ENCODE measurements around the gene FBXL15. TPM values are rescaled to one million over a fixed set of nuclear protein-coding genes. Genes with fewer than 3 reads are reported as not detected.

Gene FBXL15
- polyA plus RNA-seq, 1 experiment = 7.5 TPM

DNA sequence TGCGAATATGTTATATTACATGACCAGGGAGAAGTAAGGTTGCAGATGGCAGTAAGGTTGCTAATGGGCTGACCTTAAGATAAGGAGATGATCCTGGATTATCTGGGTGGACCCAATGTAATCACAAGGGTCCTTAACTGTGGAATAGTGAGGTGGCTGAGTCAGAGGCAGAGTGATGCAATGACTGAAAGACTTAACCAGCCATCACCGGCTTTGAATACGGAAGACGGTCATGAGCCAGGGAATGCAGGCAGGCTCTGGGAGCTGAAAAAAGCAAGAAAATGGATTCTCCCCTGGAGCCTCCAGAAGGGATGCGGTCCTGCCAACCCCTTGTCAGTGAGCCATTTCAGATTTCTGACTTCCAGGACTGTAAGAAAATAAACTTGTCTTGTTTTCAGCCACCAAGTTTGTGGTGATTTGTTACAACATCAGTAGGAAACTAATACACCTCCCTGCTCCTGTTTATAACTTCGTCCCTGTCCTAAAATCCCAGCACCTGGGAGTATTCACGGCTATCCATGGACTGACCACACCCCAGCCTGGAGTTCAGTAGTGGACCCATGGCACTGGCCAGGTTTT is 35.3 kb downstream of the FBXL15 start:
- TF ChIP-seq, protein P1, sequence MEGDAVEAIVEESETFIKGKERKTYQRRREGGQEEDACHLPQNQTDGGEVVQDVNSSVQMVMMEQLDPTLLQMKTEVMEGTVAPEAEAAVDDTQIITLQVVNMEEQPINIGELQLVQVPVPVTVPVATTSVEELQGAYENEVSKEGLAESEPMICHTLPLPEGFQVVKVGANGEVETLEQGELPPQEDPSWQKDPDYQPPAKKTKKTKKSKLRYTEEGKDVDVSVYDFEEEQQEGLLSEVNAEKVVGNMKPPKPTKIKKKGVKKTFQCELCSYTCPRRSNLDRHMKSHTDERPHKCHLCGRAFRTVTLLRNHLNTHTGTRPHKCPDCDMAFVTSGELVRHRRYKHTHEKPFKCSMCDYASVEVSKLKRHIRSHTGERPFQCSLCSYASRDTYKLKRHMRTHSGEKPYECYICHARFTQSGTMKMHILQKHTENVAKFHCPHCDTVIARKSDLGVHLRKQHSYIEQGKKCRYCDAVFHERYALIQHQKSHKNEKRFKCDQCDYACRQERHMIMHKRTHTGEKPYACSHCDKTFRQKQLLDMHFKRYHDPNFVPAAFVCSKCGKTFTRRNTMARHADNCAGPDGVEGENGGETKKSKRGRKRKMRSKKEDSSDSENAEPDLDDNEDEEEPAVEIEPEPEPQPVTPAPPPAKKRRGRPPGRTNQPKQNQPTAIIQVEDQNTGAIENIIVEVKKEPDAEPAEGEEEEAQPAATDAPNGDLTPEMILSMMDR (IDR thresholded peaks at IDR 0.05; ENCODE audit: insufficient read depth, low read depth, low read length) = no peak
- CTCF ChIA-PET = interaction anchor here (1.0 kb wide), 1 partner anchor 68 kb away, joined by 3 read pairs; no protein-coding TSS in a partner anchor

DNA sequence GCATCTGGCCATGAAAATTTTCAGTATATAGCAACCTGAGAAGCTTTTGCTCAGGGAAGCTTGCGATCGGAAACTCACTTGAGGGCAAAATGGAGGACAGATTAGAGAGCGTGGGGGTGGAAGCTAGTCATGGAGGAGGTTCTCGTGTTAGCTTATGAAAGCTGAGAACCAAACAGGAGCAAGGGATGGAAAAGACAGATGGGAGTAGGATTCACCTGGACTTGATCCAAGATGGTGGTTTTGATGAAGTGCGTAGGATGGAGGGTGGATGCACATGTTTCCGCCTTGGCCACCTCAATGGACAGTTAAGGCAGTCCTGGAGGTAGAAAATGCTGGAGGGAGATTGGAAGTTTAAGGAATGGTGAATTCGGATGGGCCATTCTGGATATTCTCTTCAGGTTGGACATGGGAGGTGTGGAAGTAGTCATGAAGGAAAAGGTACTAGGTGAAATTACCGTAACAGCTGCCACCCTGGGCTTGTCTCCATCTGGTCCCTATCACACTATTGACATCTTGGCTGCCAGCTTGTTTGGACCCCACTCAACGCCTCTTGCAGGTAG is 37.0 kb downstream of the FBXL15 start:
- ChIA-PET POLR2A (no interaction called here), CTCF (interaction anchor here (0.6 kb wide), 1 partner anchor 21 kb away, joined by 3 read pairs; no protein-coding TSS in a partner anchor)

More for the DNA sequence above, 35.3 kb downstream of the FBXL15 start:
- Histone ChIP-seq H3K4me3 (ENCODE audit: low read depth, low read length) (no peak overlapping the region), H3K27me3 (ENCODE audit: control insufficient read depth, insufficient read depth, low read length) (no peaks in the 10 kb centered on the region), H3K36me3 (ENCODE audit: control insufficient read depth, insufficient read depth, low read length) (no peaks in the 10 kb centered on the region)
- POLR2A ChIA-PET = no interaction called here
- no peak for DNase-seq (ENCODE audit: low read depth)

DNA sequence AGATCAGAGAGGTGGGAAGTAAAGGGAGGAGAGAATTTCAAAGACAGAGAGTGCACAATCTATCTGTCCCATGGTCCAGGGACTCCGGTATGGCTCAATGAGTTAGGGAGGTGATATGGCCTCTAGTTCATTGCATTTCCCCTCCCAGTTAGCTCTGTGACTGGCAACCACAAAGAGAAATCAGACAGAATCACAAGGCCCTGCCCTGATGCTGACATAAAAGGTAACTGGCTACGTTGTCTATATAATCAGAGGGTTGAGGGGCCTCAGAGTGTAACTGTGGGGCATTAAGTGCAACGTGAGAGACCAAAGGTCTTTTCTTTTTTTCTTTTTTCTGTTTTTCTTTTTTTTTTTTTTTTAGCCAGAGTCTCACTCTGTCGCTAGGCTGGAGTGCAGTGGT is 38.0 kb downstream of the FBXL15 start:
- no peaks in the 10 kb centered on the region for H3K36me3 ChIP-seq (ENCODE audit: control insufficient read depth, insufficient read depth, low read length)
- no peak for DNase-seq (ENCODE audit: low read depth)
- H3K27me3 ChIP-seq (ENCODE audit: control insufficient read depth, insufficient read depth, low read length) = no peaks in the 10 kb centered on the region; the same call in 1 of the 2 replicates
- TF ChIP-seq, protein P1 (IDR thresholded peaks at IDR 0.05; ENCODE audit: insufficient read depth, low read depth, low read length) = no peak
- POLR2A ChIA-PET = no interaction called here
- CTCF ChIA-PET = interaction anchor here (5.7 kb wide), 1 partner anchor 20 kb away, joined by 33 read pairs; no protein-coding TSS in a partner anchor
- no peak overlapping the region for H3K4me3 ChIP-seq (ENCODE audit: low read depth, low read length)

More for the DNA sequence above, 37.0 kb downstream of the FBXL15 start:
- DNase-seq (ENCODE audit: low read depth) = no peak
- no peak overlapping the region for H3K4me3 ChIP-seq (ENCODE audit: low read depth, low read length)
- no peaks in the 10 kb centered on the region for H3K27me3 ChIP-seq (ENCODE audit: control insufficient read depth, insufficient read depth, low read length)
- TF ChIP-seq, protein P1 (IDR thresholded peaks at IDR 0.05; ENCODE audit: insufficient read depth, low read depth, low read length) = no peak
- no peaks in the 10 kb centered on the region for H3K36me3 ChIP-seq (ENCODE audit: control insufficient read depth, insufficient read depth, low read length)

DNA sequence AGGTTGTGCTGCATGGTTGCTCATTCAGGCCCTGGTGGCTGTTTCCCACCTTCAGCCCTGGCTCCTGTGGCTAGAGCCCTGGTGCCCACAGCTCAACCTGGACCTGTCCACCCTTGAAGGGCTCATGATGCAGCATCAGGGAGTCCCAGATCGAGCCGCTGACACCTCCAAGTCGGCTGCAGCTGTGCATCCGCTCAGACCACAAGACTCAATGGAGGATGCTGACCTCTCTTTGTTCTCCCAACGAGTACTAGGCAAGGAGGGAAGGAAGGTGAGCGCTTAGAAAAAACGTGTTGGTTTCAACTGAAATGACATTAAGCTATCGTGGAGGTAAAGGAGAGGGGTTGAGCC is 40.2 kb downstream of the FBXL15 start:
- TF ChIP-seq, protein P1 (IDR thresholded peaks at IDR 0.05; ENCODE audit: insufficient read depth, low read depth, low read length) = no peak
- POLR2A ChIA-PET = no interaction called here
- CTCF ChIA-PET = interaction anchor here (1.2 to 5.7 kb wide), 3 partner anchors 9 to 18 kb away, joined by 3 to 33 read pairs (median 7); partner anchors contain the start of gene C10orf95
- DNase-seq (ENCODE audit: low read depth) = no peak
- peak overlapping the region; percentile 55 for H3K4me3 ChIP-seq (ENCODE audit: low read depth, low read length)
- H3K36me3 ChIP-seq (ENCODE audit: control insufficient read depth, insufficient read depth, low read length) = no peaks in the 10 kb centered on the region
- no peaks in the 10 kb centered on the region; the same call in 1 of the 2 replicates for H3K27me3 ChIP-seq (ENCODE audit: control insufficient read depth, insufficient read depth, low read length)

DNA sequence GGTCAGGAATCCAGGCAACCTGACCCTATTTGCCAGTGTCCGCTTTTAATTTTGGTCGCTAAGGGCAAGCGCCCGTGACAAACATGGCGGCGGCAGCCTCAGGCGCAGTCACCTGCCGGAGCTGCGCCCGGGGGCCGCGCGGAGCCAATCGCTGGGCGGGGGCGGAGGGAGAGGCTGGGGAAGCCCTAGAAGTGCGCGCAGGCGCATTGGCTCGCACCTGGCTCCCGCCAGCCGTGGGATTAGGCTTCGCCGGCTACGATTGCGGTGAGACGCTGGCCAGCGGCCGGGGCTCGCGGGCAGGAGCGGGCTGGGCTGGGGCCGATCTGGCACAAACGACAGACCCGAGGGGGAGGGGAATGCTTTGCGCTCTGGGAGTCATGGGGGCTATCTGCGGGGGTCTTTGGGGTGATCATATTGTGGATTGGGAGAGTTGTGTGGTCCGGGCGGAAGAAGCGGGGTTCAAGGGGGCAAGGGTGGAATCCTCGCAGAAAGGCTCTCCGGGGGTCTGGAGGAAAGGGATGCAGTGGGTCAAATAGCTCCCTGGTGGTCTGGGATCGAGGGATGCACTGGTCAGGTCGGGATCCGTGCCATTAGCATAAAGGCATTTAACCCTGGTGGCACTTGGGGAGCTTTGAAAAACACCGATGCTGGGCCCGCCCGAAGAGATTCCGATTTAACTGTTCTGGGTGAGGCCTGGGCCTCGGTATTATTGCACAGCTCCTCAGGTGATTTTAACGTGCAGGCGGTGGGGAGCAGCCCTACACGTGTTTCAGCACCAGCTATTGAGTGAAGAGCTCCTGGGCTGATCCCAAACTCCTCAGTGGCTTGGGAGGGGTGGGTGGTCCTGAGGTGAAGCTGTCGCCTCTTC is 40.8 kb downstream of the FBXL15 start:
- TF ChIP-seq, protein P1 (IDR thresholded peaks at IDR 0.05; ENCODE audit: insufficient read depth, low read depth, low read length) = no peak
- ChIA-PET POLR2A (no interaction called here), CTCF (interaction anchor here (1.0 to 5.7 kb wide), 6 partner anchors 9 to 122 kb away, joined by 3 to 33 read pairs (median 4); partner anchors contain the start of gene C10orf95)
- DNase-seq (ENCODE audit: low read depth) = no peak
- H3K36me3 ChIP-seq (ENCODE audit: control insufficient read depth, insufficient read depth, low read length) = no peaks in the 10 kb centered on the region
- H3K27me3 ChIP-seq (ENCODE audit: control insufficient read depth, insufficient read depth, low read length) = no peaks in the 10 kb centered on the region; the same call in 1 of the 2 replicates
- H3K4me3 ChIP-seq (ENCODE audit: low read depth, low read length) = peak overlapping the region; percentile 55
